HPDE6-E6E7 (cell line): ENCODE measurements around the gene FOXO6.
A peak's percentile ranks its signal among the peaks of the same experiment; 100 is the strongest.

Experiments
- DNase-seq: peaks from one replicate; pipeline ENCODE4 v3.0.0; 2011; ENCODE audit warnings: missing footprints; ENCODE audit errors: extremely low spot score

FOXO6 gene

DNA sequence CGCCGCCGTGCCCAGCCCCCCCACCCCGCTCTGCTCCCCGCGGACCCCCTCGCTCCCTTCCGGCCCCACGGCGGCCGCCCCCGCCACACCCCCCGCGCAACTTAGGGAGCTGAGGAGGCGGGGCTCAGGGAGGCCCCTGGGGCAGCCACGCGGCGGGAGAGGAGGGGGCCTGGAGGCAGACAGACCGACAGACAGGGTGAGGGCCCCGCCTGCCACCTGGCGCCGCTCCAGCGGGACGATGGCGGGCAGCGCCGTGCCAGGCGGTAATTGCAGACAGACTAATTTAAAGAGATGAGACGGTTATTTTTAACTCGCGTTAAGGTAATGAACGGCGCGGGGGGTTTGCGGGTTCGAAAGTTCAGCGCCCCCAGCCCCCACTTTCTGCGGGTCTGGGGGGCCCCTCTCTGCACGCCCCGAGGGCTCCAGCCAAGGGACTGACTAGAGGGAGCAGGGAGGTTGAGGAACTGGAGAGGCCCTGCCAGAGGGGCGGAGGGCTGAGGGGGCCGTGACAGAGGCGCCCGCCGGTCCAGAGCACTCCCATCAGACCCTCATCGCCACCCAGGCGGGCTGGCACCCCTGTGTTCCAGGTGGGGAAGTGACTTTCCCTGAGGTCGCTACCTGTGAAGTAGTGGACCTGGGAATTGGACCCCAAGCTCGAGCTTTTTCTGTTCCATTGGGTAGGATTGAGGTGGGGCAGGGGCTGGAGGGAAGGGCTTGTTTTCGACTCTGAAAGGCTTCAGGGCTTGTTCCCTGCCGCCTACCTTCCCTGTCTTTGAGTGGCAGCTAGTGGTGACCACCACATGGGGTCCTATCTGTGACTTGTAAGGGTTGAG, 5.4 kb downstream of the FOXO6 start:
- no peak for DNase-seq

DNA sequence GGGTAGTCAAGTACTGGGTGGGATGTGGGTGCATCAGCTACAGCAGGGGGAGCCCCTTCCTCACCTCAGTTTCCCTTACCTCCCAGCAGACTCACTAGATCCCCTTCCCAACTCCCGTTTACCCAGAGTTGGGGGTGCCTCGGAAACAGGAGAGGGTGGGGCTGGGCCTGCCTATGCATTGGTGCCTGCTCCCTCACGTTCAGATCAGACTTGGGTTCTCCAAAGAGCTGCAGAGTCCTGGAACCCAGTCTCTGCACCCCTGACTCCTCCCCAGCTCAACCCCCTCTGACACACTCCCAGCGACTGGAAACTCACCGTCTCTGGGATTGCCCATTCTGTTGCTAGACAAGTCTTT, 6.0 kb downstream of the FOXO6 start:
- DNase-seq, result no peak

DNA sequence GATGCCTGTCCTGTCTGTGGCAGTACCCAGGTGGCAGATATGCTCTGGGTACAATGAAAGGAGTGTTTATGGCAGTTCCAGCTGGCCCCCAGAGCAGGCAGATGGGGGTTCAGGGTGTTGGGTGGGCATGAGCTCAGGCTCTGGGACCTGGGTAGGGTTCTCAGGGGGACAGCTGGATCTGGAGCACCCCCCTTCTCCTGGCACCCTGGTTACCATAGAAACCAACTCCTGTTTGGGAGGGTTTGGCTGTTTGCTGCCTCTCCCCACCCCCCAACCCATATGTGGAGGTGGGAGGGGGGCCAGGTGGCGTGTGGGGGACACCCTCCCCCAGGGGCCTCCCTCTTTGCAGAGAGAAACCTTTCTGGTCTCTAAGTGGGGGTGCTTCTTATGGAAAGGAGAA, 7.1 kb downstream of the FOXO6 start:
- no peak for DNase-seq

DNA sequence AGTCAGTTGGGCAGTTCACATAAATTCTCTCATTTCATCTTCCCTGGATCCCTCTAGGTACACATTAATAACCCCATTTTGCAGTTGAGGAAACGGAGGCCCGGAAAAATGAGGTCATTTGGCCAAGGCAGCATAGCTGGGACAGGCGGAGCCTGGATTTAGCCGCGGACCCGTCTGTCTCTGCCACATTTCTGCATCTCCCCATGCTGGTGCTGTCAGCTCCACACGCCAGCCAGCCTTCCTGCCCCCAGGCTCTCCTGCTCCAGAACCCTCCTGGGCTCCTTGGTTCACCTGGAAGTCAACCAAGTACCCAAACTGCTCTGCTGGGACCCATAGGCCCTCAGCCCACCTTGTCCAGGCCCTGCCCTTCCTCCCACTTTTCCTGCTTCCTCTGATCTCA, 7.6 kb downstream of the FOXO6 start:
- DNase-seq, result no peak

DNA sequence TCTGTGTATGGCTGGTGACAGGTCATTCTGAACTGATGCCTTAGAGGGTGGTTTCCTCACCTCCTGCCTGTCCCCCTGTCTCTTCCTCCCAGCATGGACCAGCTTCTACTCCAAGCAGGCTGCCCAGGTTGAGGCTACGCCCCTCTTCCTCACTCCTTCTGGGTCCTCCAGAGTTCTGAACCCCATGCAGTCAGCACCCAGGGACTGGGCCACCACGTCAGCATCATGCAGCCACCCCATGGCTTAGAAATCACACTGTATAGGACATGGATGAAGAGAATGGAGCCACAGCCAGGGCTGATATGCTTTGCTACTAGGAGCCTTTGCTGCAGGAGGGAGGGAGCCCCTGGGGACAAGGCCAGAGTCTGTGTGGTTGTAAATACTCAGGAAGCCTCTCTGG, 8.3 kb downstream of the FOXO6 start:
- DNase-seq, result no peak

DNA sequence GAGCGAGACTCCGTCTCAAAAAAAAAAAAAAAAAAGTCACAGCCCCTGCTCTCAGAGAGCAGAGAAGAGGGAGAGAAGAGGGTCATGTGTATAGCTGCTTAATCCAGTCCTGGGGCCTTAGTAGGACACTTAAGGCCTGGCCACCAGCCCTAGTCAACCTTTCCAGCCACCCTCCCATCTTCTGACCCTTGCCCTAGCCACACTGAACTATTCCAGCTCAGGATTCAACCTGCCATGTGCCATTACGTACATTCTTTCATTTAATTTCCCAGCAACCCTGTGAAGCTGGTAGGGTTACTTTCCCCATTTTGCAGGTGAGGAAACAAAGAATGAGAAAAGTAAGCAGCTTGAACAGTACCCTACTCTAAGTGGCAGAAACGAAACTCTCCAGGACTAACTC, 9.0 kb downstream of the FOXO6 start:
- DNase-seq, result no peak

DNA sequence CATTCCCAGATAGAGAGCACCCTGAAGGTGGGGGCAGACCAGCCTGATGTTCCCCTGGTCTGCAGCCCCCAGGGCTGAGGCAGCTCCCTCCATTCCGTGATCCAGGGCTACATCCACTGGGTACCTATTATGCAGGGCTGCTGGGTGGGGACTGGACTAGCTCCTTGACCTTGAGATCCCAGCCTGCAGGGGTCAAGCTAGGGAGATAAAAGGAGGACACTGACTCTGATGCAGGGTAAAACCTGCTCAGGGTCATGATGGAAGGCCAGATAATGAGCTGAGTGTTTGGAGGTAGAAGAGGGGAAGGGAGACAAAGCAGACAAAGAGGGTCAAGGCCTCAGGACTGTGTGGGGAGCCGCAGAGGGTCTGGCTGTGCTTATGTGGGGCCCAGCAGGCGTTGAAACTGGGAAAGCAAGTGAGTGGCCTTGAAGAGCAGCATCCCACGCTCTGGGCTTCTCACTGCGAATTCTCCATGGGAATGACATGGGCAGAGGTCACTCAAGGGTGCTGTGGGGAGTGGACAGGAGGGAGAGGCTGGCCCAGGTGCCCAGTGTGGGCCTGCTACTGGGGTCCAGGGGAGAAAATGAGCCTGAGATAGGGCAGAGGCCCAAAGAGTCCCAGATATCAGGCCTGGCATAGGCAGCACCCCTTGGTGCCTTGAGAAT, 9.7 kb downstream of the FOXO6 start:
- DNase-seq, result no peak

DNA sequence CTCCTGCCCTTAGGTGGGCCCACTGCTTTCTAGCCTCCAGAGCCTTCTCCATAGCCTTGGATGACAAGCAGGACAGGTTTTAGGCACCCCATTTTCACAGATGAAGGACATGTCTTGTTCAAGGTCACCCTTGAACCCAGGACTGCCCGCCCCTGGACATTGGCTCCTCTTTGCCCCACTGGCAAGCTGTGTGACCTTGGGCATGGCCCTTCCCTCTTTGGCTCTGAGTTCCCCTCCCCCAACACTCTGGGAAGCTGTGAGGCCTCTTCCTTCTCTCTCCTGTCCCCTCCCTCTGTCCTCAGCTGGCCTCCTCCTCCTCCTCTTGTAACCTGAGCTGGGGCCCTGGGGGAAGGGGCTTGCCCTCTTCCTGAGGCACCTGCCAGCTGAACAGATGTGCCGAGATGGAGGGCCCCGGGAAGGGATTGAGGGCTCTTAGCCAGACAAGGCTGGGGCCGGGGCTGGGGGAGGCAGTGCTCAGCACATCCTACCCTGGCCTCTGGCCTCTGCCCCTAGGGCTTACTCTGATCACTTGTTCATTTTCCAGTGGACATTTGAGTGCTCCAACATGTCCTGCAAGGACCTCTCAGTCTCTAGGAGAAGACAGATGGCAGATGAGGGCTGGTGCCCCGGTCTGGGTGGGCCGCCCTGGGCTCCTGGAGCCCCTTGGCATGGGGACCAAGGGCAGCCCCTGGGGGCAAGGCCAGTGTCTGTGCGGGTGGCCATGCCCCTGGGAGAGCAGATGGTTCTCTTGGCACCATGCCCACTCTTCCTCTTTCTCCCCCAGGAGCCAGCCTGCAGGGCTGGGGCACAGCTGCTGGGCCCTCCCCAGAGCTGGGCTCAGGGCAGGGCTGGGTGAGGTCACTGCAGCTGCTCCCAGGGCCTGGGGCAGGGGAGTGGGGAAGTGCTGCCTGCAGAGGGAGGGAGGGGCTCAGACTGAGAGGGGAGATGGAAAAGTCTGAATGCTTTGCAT, 10.7 kb downstream of the FOXO6 start:
- no peak for DNase-seq

DNA sequence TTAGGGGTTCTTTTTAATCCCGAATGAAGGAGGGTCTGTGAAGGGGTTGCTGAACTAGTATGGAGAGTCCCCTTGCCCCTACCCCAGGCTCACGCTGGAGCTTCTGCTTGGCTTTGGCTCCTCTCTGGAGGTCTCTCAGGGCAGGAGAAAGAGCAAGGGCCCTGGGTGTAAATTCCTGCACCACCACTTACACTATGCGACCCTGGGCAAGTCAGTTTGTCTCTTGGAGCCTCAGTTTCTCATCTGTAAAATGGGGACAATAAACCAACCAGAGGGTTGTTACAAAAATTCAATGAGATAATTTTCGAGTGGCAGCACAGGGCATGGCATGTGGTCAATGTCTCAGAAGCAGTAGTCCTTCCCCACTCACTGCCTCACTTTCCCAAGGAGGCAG, 11.4 kb downstream of the FOXO6 start:
- DNase-seq, result no peak

DNA sequence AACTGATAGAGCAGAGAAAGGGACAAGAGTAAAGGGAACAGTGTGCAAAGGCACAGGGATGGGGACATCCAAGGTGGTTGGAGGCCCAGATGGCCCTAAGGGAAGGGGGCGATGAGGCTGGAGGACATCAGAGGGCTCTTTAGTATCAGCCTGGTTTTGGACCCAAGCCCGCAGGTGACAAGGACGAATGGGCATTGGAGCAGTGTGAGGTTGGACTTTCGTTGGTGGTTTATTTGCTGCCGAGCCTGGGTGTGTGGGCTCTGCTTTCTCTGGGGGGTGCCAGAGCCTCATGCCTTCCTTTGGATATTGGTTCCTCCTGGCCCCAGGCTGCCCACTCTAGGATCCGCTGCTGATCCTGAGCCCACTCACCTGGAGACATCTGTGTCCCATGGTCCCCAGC, 12.1 kb downstream of the FOXO6 start:
- no peak for DNase-seq

DNA sequence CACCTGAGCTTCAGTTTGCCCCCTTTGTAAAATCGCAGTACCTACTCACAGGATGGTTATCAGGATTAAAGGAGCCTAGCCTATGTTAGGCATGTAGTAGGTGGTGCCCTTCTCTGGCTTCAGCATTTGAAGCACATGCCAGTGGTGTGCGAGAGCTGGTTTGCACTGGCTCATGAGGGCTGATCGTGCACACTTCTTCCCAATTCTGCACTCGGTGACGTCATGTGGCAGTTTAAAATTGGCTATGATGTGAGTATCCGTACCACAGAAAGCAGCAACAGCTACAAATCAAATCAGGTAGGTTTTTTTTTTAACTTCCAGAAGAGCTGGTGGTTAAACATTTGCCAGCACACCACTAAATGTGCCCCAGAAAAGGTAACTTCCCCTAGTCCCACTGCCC, 13.5 kb downstream of the FOXO6 start:
- no peak for DNase-seq

DNA sequence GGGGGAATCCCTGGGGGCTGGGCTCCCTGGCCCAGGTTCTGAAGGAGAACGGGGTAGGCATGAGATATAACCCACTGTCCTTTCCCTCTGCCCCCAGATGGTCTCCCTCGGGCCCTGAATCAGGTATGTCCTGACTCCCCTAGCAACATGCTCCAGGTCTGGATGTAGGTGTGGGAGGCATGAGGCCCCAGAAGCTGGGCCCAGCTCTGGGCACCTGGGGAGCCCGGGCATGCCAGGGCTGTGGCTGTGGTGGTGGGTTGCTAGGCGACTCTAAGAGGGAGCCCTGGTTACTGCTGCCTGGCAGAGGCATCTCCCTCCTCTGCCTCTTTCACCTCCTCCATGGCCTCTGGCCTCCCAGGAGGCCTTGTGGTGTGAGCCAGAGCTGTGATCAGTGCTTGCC, 16.2 kb downstream of the FOXO6 start:
- DNase-seq, result no peak

DNA sequence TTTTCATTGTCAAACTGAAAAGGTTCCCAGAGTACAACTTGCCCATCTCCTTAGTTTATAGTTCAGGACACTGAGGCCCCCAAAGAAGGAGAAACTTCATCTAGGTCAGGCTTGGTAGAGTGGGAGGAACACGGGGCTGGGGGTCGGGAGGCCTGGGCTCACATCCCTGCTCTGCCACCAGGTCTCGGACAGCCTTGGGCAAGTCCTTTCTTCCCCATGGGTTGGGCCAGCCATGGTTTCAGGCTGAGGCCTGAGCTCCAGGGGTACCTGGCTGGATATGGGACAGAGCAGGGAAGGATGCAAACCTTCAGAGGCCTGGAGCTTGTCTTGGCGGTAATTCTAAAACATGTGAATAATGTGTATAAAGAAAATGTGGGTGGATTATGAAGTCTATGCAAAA, 17.0 kb downstream of the FOXO6 start:
- no peak for DNase-seq

DNA sequence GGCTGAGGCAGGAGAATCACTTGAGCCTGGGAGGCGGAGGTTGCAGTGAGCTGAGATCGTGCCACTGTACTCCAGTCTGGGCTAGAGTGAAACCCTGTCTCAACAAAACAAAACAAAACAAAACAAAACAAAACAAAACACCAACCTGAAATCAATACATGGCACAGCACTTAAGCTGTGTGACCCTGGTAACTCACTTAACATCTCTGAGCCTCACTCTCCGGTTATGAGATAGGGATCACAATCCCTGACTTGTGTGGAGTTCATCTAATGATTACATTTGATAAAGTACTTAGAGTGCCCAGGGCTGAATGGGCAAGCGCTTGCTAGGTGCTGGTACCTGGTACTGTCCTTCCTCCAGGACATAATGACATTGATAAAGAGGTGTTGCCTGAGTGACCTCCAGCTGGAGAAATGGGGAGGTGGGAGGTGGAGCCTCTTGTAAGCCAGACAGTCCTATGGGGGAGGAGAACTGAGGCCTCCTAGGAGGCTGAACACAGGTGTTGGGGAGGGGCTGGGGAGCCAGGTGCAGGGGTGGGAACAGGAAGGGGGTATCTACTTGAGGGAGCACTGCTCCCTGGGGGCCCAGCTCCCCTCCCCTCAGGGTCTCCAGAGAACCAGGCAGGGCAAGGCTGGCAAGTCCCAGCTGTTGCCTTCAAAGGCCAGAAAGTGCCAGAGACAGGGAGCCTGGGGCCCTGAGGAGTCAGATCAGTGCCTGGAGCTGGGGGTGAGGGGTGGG, 17.9 kb downstream of the FOXO6 start:
- no peak for DNase-seq

DNA sequence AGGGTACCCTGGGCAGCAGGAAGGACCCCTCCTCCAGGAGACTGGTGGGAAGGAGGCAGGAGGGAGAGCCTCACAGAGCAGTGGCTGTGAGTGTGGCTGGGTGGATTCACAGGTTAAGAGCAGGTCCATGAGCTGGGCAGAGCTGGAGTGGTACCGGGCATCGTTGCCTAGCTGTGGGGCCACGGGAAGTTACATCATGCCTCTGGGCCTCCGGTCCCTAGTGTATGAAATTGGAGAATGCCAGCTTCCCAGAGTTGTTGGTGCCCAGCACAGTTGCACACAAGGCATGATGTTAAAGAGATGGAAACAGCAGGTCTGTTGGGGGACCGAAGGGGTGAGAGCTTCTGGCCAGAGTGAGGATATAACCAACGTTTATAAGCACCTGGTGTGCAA, 18.5 kb downstream of the FOXO6 start:
- no peak for DNase-seq

DNA sequence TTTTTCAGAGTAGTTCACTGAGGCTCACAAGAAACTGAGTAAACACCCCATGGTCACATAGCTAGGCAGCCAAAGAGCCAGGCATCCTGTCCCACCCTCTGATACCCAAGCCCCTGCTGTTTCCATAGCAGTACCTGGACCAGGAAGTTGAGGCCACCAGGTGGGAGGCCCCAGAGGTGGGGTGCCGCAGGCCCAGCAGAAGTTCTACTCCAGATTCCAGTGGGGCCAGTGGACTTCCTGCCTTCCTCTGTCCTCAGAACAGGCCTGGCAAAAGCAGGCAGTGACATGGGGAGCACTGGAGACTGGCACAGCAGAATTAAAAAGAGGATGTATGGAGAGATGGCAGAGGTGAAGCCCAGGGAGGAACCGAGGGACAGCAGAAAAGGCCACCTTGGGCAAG, 19.0 kb downstream of the FOXO6 start:
- no peak for DNase-seq

DNA sequence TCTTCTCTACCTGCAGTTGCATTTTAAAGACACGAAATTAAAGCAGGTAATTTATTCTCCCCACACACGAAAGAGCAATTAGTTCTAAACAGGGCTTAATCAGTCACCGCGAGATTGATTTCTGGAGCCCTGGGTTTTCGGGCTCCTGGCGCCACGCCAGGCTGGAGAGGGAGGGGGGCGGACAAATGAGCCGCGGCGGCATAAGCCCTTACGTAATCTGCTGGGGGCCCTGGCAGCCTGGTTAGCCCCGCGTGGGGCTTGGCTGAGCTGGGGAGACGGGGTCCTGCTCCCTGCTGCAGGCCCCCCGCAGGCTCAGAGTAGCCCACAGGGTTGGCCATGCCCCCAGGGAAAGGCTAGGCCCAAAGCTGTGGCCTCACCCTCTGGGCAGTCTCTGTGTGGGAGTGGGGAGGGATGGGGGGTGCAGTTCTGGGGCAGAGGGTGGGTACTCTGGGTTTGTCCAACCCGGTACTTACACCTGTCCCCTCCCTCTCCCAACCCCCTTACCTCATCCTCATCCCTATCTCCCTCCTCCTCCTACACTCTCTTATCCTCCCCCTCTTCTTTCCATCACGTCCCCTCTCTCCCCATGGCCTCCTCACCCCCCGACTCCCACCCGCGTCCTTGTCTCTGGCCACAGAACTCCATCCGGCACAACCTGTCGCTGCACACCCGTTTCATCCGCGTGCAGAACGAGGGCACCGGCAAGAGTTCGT, 19.9 kb downstream of the FOXO6 start:
- no peak for DNase-seq

DNA sequence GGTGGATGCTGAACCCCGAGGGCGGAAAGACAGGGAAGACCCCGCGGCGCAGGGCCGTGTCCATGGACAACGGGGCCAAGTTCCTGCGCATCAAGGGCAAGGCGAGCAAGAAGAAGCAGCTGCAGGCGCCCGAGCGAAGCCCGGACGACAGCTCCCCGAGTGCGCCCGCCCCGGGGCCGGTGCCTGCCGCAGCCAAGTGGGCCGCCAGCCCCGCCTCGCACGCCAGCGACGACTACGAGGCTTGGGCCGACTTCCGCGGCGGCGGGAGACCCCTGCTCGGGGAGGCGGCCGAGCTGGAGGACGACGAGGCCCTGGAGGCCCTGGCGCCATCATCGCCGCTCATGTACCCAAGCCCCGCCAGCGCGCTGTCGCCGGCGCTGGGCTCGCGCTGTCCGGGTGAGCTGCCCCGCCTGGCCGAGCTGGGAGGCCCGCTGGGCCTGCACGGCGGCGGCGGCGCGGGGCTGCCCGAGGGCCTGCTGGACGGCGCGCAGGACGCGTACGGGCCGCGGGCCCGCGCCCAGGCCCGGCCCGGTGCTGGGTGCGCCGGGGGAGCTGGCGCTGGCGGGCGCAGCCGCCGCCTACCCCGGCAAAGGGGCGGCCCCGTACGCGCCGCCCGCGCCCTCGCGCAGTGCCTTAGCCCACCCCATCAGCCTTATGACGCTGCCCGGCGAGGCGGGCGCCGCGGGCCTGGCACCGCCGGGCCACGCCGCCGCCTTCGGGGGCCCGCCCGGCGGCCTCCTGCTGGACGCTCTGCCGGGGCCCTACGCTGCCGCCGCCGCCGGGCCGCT, 20.7 kb downstream of the FOXO6 start:
- peak; percentile 65 for DNase-seq

DNA sequence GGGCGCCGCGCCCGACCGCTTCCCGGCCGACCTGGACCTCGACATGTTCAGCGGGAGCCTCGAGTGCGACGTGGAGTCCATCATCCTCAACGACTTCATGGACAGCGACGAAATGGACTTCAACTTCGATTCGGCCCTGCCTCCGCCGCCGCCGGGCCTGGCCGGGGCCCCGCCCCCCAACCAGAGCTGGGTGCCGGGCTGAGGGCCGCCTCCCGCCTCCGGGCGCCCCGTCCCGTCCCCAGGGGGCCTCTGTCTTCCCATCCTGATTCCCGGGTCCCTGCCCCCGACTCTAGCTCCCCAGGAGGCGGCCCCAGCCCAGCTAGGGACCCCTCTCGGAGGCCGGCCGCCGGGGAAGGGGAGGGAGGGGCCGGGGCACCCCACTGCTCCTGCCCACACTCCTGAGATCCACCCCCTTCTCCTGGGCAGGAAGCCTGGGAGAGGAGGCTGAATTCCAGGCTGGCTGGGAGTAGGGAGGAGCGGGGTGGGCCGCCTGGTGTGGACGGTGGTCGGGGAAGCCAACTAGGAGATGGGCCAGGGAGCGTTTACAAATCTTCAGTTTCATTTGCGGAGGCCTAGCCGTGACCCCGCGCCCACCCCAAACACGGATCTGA, 21.4 kb downstream of the FOXO6 start:
- DNase-seq, result peak; percentile 72
